ENCODE data around the gene EMILIN2.

DNA sequence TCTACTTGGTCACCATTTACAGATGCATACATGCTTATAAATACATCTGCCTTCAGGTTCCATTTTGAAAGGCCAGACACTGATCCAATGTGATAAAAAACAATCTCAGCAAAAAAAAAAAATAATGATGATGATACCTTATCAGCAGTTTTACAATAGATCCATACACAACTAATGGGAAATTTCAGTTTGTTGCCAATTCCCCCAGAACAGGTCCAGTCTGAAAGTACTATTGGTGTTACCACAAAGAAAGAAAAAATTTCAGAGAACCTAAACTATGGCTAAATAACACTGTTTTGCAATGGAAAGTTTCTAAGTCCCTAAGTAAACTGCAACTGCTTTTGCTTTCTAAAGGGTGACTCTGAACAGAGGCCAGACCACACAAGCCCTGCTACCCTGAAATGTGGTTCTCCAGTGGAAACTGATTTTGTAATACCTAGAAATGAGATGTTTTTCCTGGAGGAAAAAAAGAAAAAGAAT lies 112.1 kb downstream of the EMILIN2 start:
- TF ChIP-seq GATA3 (IDR thresholded peaks at IDR 0.05; ENCODE audit: low read depth, low read length) (peak; percentile 33; the same call in 1 of the 2 replicates), GATA2 (IDR thresholded peaks at IDR 0.05; ENCODE audit: low read depth, low read length) (peak; percentile 16; the same call in 1 of the 2 replicates)
